Thyroid gland (tissue), 4 donors: ENCODE measurements around the gene PLEKHA7.

Source experiments
- POLR2A ChIP-seq, 2 donors: fragments of 450-650 bp; IDR thresholded peaks; one replicate each; pipeline ENCODE4 v1.6.1; 2017; ENCODE audit warnings: antibody characterized with exemption in 2 of 2, mild to moderate bottlenecking in 2 of 2, moderate library complexity in 1 of 2
- TF ChIP-seq, protein P1 (sequence below), 6 experiments: fragments of 200-600 bp in 3 of 6; fragments of 450-650 bp in 3 of 6; sonication (generic) in 3 of 6; IDR thresholded peaks; one replicate each; pipeline ENCODE4 v1.5.1; 2016 to 2019; ENCODE audit warnings: antibody characterized with exemption in 6 of 6, mild to moderate bottlenecking in 2 of 6, inconsistent platforms in 1 of 6, moderate library complexity in 1 of 6

DNA sequence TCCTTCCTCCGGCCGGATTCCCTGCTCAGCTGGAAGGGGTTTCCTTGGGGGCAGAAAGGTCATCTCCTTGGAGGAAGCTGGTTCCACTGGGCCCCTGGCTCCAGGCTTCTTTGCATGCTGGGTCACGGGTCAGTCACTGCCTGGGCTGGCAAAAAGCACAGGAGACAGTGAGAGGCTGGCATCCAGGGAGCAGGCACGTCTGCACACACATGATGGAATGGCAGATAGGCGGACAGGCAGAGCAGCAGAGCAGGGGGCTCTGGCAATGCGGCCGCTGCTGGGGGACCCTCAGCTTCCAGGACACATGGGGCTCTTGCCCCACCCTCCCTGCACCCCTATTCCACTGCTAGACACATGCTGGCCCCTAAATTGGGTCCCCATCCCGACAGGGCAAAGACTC lies 235.3 kb downstream of the PLEKHA7 start:
- TF ChIP-seq, protein P1, sequence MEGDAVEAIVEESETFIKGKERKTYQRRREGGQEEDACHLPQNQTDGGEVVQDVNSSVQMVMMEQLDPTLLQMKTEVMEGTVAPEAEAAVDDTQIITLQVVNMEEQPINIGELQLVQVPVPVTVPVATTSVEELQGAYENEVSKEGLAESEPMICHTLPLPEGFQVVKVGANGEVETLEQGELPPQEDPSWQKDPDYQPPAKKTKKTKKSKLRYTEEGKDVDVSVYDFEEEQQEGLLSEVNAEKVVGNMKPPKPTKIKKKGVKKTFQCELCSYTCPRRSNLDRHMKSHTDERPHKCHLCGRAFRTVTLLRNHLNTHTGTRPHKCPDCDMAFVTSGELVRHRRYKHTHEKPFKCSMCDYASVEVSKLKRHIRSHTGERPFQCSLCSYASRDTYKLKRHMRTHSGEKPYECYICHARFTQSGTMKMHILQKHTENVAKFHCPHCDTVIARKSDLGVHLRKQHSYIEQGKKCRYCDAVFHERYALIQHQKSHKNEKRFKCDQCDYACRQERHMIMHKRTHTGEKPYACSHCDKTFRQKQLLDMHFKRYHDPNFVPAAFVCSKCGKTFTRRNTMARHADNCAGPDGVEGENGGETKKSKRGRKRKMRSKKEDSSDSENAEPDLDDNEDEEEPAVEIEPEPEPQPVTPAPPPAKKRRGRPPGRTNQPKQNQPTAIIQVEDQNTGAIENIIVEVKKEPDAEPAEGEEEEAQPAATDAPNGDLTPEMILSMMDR (IDR thresholded peaks at IDR 0.05) = no peak
- TF ChIP-seq POLR2A (IDR thresholded peaks at IDR 0.05) = no peak
